GM19452 (cell line): Measurements from ENCODE around the gene TRRAP.
"Not testable (repeated sequence)": the region's sequence is repeated elsewhere in the genome, so short reads cannot be mapped to it uniquely, and the experiment has no call there.

Source experiments
- ATAC-seq: cut with Tn5 transposase; IDR thresholded peaks from one replicate; pipeline ENCODE4 v1.9.1; 2021; ENCODE audit not compliant: unreplicated experiment

TRRAP gene

DNA sequence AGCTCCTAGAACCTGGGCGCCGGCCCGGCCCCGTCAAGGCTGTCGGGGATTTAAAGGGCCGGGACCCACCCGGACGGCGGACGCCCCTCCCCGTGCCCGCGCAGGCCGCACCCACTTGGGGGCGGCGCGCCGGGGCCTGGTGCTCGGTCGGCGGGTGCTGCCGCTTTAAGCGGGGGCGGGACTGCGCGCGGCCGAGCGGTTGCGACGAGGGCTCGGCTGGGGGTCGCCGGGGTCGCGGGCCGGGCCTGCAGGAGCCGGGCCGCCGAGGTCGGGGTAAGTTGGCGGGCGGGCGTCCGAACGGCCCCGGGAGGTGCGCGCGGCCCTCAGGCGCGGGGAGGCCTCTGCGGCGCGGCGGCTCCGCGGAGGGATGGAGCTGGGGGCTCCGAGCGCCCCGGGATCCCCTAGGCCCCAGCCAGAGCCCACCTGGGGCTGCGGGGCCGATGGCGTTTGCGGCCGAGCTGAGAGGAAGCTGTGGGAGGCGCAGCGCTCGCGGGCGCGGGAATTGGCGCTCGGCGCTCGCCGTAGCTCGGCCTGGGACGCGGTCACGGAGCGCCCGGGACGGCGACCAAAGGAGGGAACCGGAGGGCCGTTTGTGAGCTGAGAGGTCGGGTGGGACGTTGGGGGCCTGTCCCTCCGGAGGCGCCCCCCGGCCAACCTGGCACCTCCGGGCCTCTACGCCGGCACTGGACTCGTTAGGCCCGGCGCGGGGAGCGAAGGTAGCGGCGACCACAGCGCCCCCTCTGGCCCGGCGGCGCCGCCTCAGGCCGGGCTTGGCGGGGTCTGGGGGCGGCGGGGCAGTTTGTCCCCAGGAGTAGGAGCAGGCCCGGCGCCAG lies at the start of gene TRRAP:
Gene TRRAP, plus strand, starts transcription at position 168 of the 833 bp plus-strand sequence. CDS start 2,619 bp downstream, outside the sequence.
- ATAC-seq, result peak; percentile 72

DNA sequence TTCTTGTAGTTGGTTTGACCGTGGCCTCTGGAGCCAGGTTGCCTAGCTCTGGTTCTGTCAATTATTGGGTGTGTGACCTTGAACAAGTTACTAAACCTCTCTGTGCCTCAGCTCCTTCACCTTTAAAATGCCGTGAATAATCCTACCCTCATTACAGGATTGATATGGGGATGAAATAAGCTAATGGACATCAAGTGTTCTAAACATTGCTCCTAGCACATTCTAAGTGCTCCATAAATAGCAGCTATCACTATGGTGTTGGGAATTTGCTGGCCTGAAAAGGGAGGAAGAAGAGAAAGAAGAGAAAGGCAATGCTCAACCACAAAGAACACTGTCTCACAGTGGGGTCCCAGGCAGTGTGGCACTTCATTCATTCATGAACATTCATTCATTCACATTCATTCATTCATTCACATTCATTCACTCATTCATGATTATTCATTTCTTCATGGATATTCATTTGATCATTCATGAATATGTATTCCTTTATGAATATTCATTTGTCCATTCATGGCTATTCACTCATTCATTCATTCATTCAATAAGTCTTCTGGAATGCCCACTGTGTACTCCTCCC lies 47.3 kb upstream of the TRRAP start:
- no peak for ATAC-seq

DNA sequence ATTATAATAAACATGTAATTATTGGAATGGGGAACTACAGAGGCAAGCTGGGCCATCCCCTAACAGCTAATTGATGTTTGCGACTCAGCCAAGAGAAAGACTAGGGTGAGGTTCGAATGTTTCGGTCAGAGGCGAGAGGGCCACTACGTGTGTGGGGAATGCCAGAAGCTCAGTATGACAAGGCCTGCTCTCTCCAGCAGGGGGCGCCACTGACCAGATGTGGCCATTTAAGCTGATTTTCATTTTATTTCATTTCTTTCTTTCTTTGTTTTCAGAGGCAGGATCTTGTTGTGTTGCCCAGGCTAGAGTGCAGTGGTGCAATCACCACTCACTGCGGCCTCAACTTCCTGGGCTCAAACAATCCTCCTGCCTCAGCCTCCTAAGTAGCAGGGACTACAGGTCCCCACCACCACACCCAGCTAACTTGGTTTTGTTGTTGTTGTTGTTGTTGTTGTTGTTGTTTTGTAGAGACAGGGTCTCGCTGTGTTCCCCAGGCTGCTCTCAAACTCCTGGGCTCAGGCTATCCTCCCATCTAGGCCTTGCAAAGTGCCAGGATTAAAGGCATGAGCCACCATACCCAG lies 46.6 kb upstream of the TRRAP start:
- ATAC-seq, result no peak

DNA sequence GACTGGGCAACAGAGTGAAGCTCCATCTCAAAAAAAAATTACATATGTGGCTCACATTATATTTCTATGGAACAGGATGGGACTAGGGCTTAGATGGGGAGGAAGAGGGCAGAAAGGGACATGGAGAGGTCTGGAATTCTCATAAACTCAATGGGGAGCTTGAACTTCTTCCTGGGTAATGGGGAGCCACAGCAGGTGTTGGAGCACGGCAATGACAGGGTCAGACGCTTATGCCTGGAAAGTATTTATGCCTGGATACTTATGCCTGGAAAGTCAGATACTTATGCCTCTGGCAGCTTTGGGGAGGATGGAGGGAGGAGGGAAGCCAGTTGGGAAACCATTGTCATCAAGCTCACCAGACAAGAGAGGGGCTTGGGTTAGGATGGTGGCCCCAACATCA lies 45.3 kb upstream of the TRRAP start:
- no peak for ATAC-seq

DNA sequence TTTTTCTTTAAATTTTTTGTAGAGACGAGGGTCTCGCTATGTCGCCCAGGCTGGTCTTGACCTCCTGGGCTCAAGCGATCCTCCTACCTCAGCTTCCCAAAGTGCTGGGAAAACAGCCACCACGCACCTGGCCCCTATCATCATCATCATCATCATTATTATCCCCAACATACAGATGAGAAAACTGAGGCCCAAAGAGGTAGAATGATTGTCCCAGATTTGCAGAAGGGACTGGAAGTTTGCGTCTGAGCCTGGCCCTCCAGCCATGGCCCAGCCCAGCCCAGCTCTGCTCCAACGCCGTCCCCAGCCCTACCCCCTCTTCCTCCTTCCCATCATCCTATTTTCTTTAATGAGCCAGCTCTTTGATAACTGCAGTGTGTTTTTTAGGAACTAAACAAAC lies 43.4 kb upstream of the TRRAP start:
- ATAC-seq, result no peak

DNA sequence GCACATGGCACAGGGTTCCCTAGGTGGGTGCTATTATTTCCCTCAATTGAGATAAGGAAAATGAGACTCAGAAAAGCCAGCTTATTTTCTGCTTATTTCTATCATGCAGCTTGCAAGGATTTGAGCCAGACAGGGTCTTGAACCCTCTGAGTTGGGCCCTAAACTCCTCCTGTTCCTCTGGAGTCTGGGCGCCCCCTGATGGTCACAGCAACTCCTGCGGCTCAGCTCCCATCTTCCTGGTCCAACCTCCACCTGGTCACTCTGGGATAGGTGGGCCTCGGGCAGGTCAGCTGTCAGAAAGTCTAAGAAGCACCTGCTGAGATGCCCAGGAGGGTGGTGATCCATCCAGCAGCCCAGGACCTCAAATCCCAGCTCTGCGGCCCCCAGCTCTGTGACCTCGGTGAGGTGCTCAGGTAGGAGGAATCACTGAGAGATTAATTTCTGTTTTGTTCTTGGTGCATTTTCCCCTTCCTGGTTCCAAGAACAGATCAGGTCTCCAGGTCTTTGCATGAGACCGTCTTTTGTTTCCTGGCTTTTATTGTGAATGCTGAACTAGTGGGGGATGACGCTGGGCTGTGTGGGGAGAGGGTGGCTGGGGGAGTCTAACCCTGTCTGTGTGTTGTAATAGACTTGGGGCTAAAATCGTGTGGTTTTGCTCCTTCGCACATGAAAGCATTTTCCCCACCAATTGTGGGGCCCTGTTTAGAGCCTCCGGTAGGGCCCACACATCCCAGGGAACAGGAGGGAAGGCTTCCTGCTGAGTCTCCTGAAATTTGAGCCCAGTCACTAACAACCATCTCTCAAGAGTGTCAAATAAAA lies 41.3 kb upstream of the TRRAP start:
- ATAC-seq, result no peak

DNA sequence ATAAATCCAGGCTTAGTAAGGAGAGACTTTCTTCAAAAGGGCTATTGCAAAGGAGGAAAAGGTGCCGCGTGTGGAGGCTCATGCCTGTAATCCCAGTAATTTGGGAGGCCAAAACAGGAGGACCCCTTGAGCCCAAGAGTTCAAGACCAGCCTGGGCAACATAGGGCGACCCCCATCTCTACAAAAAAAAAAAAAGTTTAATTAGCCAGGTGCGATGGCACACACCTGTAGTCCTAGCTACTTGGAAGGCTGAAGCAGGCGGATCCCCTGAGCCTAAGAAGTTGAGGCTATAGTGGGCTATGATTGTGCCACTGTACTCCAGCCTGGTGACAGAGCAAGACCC lies 40.7 kb upstream of the TRRAP start:
- no peak for ATAC-seq

DNA sequence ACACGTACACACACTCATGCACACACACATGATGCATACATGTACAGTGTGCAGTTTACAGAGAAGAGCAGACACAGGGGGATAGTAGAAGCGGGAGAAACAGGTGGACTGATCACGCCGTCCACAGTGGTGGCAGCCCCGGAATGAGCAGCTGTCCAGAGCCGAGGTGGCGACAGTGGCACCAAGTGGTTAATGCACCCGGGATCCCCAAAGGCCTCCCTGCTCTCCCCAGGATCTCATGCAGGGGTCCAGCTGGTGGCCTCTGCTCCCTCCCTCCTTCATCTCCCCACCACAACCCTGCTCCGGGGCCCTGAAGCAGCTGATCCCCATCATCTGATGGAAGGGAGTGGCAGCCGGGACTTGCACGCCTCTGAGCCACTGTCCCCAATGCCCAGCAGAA lies 38.2 kb upstream of the TRRAP start:
- no peak for ATAC-seq

DNA sequence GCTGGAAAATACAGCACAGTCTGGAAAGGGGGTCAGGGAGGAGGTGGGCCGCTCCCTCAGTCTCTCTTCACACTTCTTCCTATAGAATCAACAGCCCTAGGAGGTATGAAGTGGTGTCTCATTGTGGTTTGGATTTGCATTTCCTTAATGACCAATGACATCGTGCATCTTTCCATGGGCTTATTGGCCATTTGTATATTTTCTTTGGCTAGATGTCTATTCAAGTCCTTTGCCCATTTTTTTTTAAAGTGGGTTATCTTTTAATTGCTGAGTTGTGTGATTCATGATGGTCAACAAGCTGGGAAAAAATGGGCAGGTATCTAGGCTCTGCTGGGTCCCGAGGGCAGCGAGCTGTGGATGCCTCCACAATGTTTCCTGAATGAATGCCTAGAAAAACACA lies 37.6 kb upstream of the TRRAP start:
- no peak for ATAC-seq

DNA sequence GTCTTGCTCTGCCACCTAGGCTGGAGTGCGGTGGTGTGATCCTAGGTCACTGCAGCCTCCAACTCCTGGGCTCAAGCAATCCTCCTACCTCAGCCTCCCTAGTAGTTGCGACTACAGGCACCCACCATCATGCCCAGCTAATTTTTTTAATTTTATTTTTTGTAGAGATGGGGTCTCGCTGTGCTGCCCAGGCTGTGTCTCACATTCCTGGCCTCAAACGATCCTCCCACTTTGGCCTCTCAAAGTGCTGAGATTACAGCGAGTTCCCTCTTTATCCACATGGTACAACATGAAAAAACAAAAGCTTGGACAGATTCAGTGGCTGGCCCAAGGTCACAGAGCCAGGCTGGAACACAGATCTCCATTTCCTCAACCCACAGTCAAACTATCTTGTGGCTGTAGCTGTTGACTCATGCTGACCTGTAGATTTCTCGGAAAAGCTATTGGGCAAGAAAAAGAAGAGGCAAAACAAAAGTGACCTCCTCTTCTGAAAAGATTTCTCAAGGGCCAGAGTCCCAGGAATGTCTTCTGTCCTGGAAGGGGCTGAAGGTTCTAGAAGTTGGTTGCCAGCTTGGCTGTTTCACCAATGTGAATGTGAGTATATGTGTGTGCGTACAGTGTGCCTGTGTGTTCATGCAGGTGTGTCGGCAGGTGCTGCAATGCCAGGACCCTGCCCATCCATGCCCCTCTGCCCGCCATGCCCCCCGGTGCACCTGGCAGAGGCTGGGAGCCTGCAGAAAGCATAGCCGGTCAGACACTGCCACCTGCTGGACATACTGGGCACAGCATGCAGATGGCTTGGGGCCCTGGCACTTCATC lies 36.9 kb upstream of the TRRAP start:
- no peak for ATAC-seq

DNA sequence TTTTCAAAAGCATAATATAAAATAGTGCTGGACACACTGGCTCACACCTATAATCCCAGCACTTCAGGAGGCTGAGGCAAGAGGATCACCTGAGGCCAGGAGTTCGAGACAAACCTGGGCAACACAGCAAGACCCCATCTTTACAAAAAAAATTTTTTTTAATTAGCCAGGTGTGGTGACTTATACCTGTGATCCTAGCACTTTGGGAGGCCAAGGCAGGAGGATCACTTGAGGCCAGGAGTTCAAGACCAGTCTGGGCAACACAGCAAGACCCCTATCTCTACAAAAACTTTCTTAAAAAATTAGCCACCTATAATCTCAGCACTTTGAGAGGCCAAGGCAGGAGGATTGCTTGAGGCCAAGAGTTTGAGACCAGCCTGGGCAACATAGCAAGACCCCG lies 35.8 kb upstream of the TRRAP start:
- ATAC-seq, result not testable (repeated sequence)

DNA sequence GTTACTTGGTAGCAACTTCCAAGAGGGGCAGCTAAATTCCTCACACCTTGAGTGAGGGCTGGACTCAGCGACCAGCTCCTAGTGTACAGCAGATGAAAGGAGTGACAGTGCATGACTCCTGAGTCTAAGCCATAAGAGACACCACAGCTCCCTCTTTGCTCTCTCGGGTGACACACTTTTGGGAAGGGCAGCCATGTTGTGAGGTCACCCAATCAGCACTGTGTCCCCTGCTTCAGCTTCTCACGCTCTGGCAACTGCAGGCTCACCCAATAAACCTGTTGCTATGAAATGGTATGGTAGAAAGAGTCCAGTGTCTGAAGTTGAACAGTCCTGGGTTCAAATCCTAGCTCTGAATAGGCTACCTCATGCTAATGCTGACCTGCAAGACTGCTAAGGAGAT lies 29.4 kb upstream of the TRRAP start:
- ATAC-seq, result no peak

DNA sequence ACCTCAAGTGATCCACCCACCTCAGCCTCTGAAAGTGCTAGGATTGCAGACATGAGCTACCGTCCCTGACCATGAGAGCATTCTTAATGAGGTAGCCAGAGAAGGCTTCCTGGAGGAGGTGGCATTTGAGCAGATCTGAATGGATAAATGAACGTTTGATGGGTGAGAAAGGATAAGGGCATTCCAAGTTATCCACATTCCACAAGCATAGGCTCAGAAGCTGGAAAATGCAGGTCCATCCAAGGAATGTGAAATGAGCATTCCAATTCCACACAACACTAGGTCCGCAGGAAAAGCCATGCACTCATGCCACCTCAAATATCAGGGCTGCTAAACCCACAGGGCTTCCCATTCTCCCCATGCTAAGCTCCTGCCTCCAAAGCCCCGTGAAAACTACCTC lies 25.5 kb upstream of the TRRAP start:
- no peak for ATAC-seq

DNA sequence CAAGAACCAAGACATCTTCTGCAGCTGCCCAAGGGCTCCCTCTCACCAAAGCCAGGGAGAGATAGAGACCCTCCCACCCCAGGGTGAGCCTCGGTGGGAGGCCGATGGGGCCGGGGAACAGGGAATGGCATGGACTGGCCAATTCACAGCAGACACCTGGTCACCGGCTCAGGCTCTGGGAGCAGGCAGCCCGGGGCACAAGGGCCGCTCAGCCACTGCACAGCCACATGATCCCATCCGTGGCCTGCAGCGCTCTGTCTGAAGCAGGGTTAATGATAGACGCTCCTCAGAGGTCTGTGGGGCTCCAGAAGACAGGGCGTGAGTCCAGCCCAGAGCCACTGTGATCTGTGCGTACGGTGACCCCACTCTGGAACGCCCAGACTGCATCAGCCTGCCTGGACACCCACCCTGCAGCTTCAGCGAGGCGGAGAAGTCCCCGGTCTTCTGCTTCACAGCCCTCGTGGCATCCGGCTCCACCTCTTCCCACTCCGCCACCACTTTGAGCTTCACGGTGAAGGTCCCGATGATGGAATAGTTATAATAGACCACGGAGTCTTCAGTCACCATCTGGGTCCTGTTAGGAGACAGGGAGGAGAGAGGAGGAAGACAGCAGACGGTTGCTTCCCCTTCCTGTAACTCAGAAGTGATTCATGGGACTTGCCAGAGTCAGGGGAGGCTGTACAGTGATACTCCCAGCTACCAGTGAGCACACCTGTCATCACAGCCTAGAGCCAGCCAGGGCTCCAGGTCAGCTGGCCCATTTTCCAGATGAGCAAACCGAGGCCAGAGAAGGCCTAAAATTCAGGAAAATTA lies 22.5 kb upstream of the TRRAP start:
- no peak for ATAC-seq

DNA sequence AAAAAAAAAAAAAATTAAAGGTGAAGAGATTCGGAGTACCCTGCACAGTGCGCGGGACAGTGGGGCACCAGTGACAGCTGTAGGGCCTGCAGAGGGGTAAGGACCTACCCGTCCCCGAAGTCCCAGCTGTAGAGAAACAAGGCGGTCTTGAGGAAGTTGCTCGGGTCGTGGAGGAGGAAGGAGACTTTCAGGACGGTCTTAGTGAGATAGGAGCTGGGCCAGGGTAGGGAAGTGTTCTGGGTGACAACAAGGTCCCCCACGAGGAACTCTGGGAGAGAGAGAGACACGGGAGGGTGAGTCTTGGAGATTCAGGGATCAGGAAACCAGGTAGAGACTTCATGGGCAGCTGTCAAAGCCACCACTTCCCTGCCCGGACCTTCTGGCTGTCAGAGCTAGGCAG lies 18.3 kb upstream of the TRRAP start:
- ATAC-seq, result no peak

DNA sequence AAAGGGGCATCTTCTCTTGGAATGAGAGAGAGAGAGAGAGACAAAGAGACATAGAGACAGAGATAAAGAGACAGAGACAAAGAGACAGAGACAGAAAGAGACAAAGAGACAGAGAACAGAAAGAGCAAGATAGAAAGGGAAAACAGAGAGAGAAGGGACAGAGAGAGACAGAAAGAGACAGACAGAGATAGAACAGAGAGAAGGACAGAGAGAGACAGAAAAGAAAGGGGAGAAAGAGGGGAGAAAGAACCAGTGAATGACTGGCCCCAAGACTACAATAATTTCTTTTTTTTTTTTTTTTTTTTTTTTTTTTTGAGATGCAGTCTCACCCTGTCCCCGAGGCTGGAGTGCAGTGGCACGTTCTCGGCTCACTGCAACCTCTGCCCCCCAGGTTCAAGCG lies 16.1 kb upstream of the TRRAP start:
- no peak for ATAC-seq

DNA sequence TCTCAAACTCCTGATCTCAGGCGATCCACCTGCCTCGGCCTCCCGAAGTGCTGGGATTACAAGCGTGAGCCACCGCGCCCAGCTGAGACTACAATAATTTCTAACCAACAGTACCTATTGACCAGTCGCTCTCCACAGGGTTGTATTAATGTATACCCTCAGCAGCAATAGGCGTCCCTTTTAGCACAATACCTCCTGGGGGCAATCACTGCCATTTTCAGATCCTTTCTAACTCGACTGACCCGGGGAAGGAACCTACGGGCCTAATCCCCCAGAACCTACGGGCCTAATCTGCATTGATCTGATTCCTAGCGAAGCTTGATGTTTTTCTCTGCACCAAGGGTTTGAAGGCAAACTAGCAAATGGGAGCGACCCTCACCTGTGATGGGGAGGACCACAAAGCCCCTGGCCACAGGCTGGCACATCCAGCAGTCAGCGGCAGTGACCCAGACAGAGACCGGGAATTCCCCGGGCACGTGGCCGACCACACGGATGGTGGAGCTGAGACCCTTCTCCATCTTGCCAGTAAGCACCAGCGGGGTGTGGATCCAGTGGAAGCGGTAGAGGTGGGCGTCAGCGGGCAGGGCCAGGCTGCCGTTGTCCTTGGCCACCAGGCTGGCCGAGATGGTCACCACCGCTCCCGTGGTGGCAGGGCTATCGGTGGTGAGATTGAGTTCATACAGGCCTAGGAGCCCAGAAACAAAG lies 15.5 kb upstream of the TRRAP start:
- ATAC-seq, result no peak

DNA sequence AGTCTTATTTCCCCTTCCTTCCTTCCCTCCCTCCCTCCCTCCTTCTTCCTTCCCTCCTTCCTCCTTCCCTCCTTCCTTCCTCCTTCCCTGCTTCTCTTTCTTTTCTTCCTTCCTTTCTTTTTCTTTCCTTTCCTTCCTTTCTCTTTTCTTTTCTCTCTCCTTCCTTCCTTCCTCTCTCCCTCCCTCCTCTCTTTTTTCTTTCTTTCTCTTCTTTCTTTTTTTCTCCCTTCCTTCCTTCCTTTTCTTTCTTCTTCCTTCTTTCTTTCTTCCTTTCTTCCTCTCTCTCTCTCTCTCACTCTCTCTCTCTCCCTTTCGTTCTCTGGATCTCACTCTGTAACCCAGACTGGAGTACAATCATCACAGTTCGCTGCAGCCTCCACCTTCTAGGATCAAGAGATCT lies 14.7 kb upstream of the TRRAP start:
- no peak for ATAC-seq

DNA sequence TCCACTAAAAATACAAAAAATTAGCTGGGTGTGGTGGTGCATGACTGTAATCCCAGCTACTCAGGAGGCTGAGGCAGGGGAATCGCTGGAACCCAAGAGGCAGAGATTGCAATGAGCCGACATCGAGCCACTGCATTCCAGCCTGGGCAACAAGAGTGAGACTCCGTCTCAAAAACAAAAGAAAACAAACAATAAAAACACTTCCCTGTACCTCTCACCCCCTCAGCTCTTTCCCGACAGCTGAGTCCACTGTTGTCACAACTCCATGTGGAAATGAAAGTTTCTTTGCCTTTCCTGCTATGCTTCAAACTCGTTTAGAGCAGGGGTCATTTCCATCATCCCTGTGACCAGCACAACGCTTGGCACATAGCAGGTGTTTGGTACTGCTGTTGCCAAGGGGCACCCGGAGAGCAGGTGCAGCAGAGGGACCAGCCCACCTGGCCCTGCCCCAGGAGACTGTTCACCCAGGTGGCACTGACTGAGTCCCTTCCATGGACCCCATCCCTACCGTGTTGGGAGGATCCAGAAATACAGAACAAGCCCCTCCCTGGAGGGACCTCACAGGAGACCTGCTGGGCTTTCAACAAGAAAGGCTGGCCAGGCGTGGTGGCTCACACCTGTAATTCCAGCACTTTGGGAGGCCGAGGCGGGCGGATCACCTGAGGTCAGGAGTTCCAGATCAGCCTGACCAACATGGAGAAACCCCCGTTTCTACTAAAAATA lies 13.4 kb upstream of the TRRAP start:
- no peak for ATAC-seq
